DND-41 (cell line): Measurements from ENCODE around the gene C9orf72.

Experiments used
- ATAC-seq: fragments of 200-7000 bp; cut with Tn5 transposase; 3 replicates; pipeline ENCODE4 v1.9.1; 2021; ENCODE audit warnings: low read depth; ENCODE audit not compliant: insufficient read depth
- DNase-seq: peaks from one replicate; pipeline ENCODE4 v3.0.0-alpha.2; 2020
- H2AFZ ChIP-seq: 2 replicates; pipeline ENCODE4 v1.6.0; 2012; ENCODE audit warnings: low read depth, low read length
- H3K27ac ChIP-seq: 2 replicates; pipeline ENCODE4 v1.5.1; 2012; ENCODE audit warnings: low read length, inconsistent platforms
- H3K27me3 ChIP-seq: fragments of 200-600 bp; sonication (generic); 2 replicates; pipeline ENCODE4 v1.6.0; 2012; ENCODE audit warnings: low read length, mild to moderate bottlenecking, inconsistent platforms; ENCODE audit not compliant: insufficient read depth, poor library complexity
- H3K36me3 ChIP-seq: 2 replicates; pipeline ENCODE4 v1.5.1; 2012; ENCODE audit warnings: low read length, inconsistent platforms; ENCODE audit not compliant: insufficient read depth
- H3K4me1 ChIP-seq: 2 replicates; pipeline ENCODE4 v1.5.1; 2012; ENCODE audit warnings: mild to moderate bottlenecking, low read length; ENCODE audit not compliant: insufficient read depth
- H3K4me2 ChIP-seq: 2 replicates; pipeline ENCODE4 v1.6.0; 2012; ENCODE audit warnings: mild to moderate bottlenecking, moderate library complexity, low read length, inconsistent platforms; ENCODE audit not compliant: insufficient read depth
- H3K4me3 ChIP-seq, 2 experiments: fragments of 200-600 bp in 1 of 2; shearing (Covaris generic) in 1 of 2; 2 replicates each; pipeline ENCODE4 v1.5.1; 2012 to 2016; ENCODE audit warnings: inconsistent platforms in 2 of 2, low read length in 2 of 2, mild to moderate bottlenecking in 2 of 2, low read depth in 1 of 2, moderate library complexity in 1 of 2
- H3K79me2 ChIP-seq: 2 replicates; pipeline ENCODE4 v1.6.0; 2012; ENCODE audit warnings: low read length, inconsistent platforms; ENCODE audit not compliant: insufficient read depth
- H3K9ac ChIP-seq: 2 replicates; pipeline ENCODE4 v1.6.0; 2012; ENCODE audit warnings: low read depth, mild to moderate bottlenecking, inconsistent platforms, low read length, moderate library complexity
- H3K9me3 ChIP-seq: 2 replicates; pipeline ENCODE4 v1.5.1; 2012; ENCODE audit warnings: low read length, moderate library complexity, mild to moderate bottlenecking, inconsistent platforms; ENCODE audit not compliant: insufficient read depth, severe bottlenecking
- H4K20me1 ChIP-seq: 2 replicates; pipeline ENCODE4 v1.6.0; 2012; ENCODE audit warnings: low read length; ENCODE audit not compliant: insufficient read depth
- CTCF ChIP-seq: IDR thresholded peaks from 2 replicates; pipeline ENCODE4 v1.5.1; 2012; ENCODE audit warnings: borderline replicate concordance, low read length, moderate library complexity, mild to moderate bottlenecking; ENCODE audit not compliant: poor library complexity, severe bottlenecking; ENCODE audit errors: extremely low read depth
- EZH2 ChIP-seq: IDR thresholded peaks from 3 replicates; pipeline ENCODE4 v1.6.1; 2012; ENCODE audit warnings: borderline replicate concordance, low read depth, mild to moderate bottlenecking, moderate library complexity, low read length, inconsistent platforms; ENCODE audit not compliant: severe bottlenecking

Gene C9orf72

GRCh38 chr9:27566118-27566517 is 7.2 kb downstream of the C9orf72 start:
- no peak for ATAC-seq
- Histone ChIP-seq H3K27me3 (no peaks in the 10 kb centered on the region), H3K36me3 (peaks cover 1% of the 10 kb centered on the region; the same call in 1 of the 2 replicates)

GRCh38 chr9:27565696-27566095 is 7.6 kb downstream of the C9orf72 start:
- ATAC-seq = no peak
- Histone ChIP-seq H3K9ac (no peak overlapping the region), H4K20me1 (no peaks in the 10 kb centered on the region), H3K36me3 (peaks cover 5% of the 10 kb centered on the region; the same call in 1 of the 2 replicates), H3K27ac (no peak overlapping the region), H3K4me3 (no peak overlapping the region), H3K27me3 (no peaks in the 10 kb centered on the region), H3K4me2 (no peak overlapping the region), H3K9me3 (no peaks in the 10 kb centered on the region), H2AFZ (no peak overlapping the region), H3K4me1 (no peaks in the 10 kb centered on the region), H3K79me2 (no peaks in the 10 kb centered on the region)
- no peak for TF ChIP-seq CTCF
- DNase-seq = no peak

More at GRCh38 chr9:27566118-27566517, 7.2 kb downstream of the C9orf72 start:
- no peak overlapping the region for H2AFZ ChIP-seq
- no peak overlapping the region for H3K27ac ChIP-seq
- H3K4me2 ChIP-seq = no peak overlapping the region
- no peaks in the 10 kb centered on the region for H3K9me3 ChIP-seq
- no peak overlapping the region for H3K9ac ChIP-seq
- no peaks in the 10 kb centered on the region for H3K79me2 ChIP-seq
- H3K4me1 ChIP-seq = no peaks in the 10 kb centered on the region
- no peak for TF ChIP-seq CTCF
- TF ChIP-seq EZH2 = no peak
- no peak for DNase-seq
- no peak overlapping the region for H3K4me3 ChIP-seq
- no peaks in the 10 kb centered on the region for H4K20me1 ChIP-seq

GRCh38 chr9:27564670-27565069 is 8.6 kb downstream of the C9orf72 start:
- no peak overlapping the region for H3K9ac ChIP-seq
- H3K36me3 ChIP-seq = peaks cover 5% of the 10 kb centered on the region; the same call in 1 of the 2 replicates
- H3K4me1 ChIP-seq = no peaks in the 10 kb centered on the region
- no peaks in the 10 kb centered on the region for H3K9me3 ChIP-seq
- ATAC-seq (no peak), DNase-seq (no peak)
- H3K79me2 ChIP-seq = no peaks in the 10 kb centered on the region
- H2AFZ ChIP-seq = no peak overlapping the region
- H3K27ac ChIP-seq = no peak overlapping the region
- no peaks in the 10 kb centered on the region for H4K20me1 ChIP-seq
- H3K4me3 ChIP-seq = no peak overlapping the region
- TF ChIP-seq EZH2 = no peak
- no peak overlapping the region for H3K4me2 ChIP-seq
- no peaks in the 10 kb centered on the region for H3K27me3 ChIP-seq

- Histone ChIP-seq H3K9ac (no peak overlapping the region), H3K9me3 (no peaks in the 10 kb centered on the region), H3K4me2 (no peak overlapping the region), H4K20me1 (no peaks in the 10 kb centered on the region), H3K4me3 (no peak overlapping the region), H3K79me2 (no peaks in the 10 kb centered on the region), H2AFZ (no peak overlapping the region), H3K27me3 (no peaks in the 10 kb centered on the region), H3K4me1 (no peaks in the 10 kb centered on the region), H3K27ac (no peak overlapping the region), H3K36me3 (peaks cover 5% of the 10 kb centered on the region; the same call in 1 of the 2 replicates)
- TF ChIP-seq EZH2 (no peak), CTCF (no peak)
- ATAC-seq = no peak
- DNase-seq = no peak
These were observed 9.4 kb downstream of the C9orf72 start for GRCh38 chr9:27563738-27564430.
